Measurements from ENCODE around the gene NT5M. TPM values are rescaled to one million over a fixed set of nuclear protein-coding genes. Genes with fewer than 3 reads are reported as not detected.

NT5M gene
- total and polyA plus RNA-seq, 8 donors = 0.72 to 6.6 (median 2.8) TPM; not detected in 2

- TF ChIP-seq POLR2AphosphoS5 (IDR thresholded peaks at IDR 0.05) (no peak), EP300 (IDR thresholded peaks at IDR 0.05) (no peak)
- 75 to 81% (median 78%) methylated on average over 12 of the region's 12 CpGs for WGBS, 5 donors
- Histone ChIP-seq H3K27ac (no peak overlapping the region), H3K4me3 (no peak overlapping the region), H3K36me3 (no peaks in the 10 kb centered on the region), H3K4me1 (peaks cover 0 to 10% (median 2%) of the 10 kb centered on the region in 4 donors), H3K9me3 (no peaks in the 10 kb centered on the region), H3K27me3 (no peaks in the 10 kb centered on the region)
- intact Hi-C loops (cut with DNase I; ENCODE audit: low total_unique reads) = no loop called here
- DNase-seq = no peak
Measured at GRCh38 chr17:17393976-17394375, 90.8 kb downstream of the NT5M start.

DNA sequence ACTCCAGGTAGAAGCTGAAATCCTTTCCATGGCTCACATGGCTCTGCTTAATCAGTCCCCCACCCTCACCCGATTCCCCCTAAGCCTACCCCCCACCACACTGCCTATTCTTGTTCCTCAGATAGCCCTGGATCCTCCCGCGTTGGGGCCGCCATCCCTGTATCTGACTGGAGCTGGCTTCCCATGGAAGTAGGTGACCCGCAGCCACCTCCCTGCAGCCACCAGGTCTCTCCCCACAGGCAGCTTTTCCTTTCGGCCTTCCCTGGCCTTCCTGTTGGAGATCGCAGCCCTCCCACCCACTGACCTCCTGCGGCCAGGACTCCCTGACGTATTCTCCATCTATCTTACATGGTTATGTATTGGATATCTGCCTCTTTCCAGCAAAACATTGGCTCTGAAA is 91.3 kb downstream of the NT5M start:
- Histone ChIP-seq H3K27me3 (no peaks in the 10 kb centered on the region), H3K4me1 (peaks cover 0 to 14% (median 2%) of the 10 kb centered on the region in 4 donors), H3K36me3 (no peaks in the 10 kb centered on the region), H3K9me3 (no peaks in the 10 kb centered on the region), H3K27ac (no peak overlapping the region), H3K4me3 (no peak overlapping the region)
- DNase-seq = no peak
- WGBS, 5 donors = 82 to 84% (median 83%) methylated on average over 9 of the region's 9 CpGs
- intact Hi-C loops (cut with DNase I; ENCODE audit: low total_unique reads) = no loop called here
- TF ChIP-seq EP300 (IDR thresholded peaks at IDR 0.05) = no peak

DNA sequence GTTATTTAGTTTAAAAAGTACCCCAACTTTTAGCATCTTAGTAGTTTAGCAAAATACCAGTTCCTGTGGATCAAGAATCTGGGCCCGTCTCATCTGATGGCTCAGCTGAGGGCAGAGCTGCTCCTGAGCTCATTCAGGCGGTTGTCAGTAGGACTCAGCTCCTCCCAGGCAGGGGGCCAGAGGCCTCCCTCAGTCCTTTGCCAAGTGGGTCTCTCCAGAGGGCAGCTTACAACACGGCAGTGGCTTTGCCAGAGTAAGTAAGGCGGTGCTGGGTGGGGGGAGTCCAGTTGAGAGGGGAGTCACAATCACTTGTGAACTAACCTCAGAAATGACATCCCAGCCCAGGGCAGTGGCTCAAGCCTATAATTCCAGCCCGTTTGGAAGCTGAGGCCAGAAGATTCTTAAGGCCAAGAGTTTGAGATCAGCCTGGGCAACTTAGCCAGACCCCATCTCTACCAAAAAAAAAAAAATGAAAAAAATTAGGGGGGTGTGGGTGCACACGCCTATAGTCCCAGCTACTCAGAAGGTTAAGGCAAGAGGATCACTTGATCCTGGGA is 92.2 kb downstream of the NT5M start:
- DNase-seq = no peak
- Histone ChIP-seq H3K4me1 (peaks cover 0 to 14% (median 2%) of the 10 kb centered on the region in 4 donors), H3K9me3 (no peaks in the 10 kb centered on the region), H3K4me3 (no peak overlapping the region), H3K27me3 (peaks cover 0 to under 1% (median 0%) of the 10 kb centered on the region in 3 donors), H3K36me3 (no peaks in the 10 kb centered on the region), H3K27ac (no peak overlapping the region)
- TF ChIP-seq EP300 (IDR thresholded peaks at IDR 0.05) = no peak
- no peak for TF ChIP-seq POLR2A (IDR thresholded peaks at IDR 0.05)
- no peak for TF ChIP-seq POLR2AphosphoS5 (IDR thresholded peaks at IDR 0.05)
- TF ChIP-seq, protein P1, sequence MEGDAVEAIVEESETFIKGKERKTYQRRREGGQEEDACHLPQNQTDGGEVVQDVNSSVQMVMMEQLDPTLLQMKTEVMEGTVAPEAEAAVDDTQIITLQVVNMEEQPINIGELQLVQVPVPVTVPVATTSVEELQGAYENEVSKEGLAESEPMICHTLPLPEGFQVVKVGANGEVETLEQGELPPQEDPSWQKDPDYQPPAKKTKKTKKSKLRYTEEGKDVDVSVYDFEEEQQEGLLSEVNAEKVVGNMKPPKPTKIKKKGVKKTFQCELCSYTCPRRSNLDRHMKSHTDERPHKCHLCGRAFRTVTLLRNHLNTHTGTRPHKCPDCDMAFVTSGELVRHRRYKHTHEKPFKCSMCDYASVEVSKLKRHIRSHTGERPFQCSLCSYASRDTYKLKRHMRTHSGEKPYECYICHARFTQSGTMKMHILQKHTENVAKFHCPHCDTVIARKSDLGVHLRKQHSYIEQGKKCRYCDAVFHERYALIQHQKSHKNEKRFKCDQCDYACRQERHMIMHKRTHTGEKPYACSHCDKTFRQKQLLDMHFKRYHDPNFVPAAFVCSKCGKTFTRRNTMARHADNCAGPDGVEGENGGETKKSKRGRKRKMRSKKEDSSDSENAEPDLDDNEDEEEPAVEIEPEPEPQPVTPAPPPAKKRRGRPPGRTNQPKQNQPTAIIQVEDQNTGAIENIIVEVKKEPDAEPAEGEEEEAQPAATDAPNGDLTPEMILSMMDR (IDR thresholded peaks at IDR 0.05) = no peak
- 76 to 93% (median 85%) methylated on average over 6 of the region's 6 CpGs for WGBS, 5 donors
- intact Hi-C loops (cut with DNase I; ENCODE audit: low total_unique reads) = no loop called here

- H3K9me3 ChIP-seq = no peaks in the 10 kb centered on the region
- 90 to 99% (median 97%) methylated on average over 5 to 6 of the region's 6 CpGs for WGBS, 5 donors
- intact Hi-C loops (cut with DNase I; ENCODE audit: low total_unique reads) = no loop called here
- H3K4me3 ChIP-seq = no peak overlapping the region
- no peak overlapping the region for H3K27ac ChIP-seq
- DNase-seq = no peak
- TF ChIP-seq EP300 (IDR thresholded peaks at IDR 0.05) = no peak
- no peak for TF ChIP-seq POLR2A (IDR thresholded peaks at IDR 0.05)
- no peak for TF ChIP-seq POLR2AphosphoS5 (IDR thresholded peaks at IDR 0.05)
- TF ChIP-seq, protein P1 (IDR thresholded peaks at IDR 0.05) = no peak
- H3K36me3 ChIP-seq = no peaks in the 10 kb centered on the region
- H3K27me3 ChIP-seq = peaks cover 0 to 6% (median 0%) of the 10 kb centered on the region in 3 donors
- H3K4me1 ChIP-seq = peaks cover 0 to 14% (median 2%) of the 10 kb centered on the region in 4 donors
Measured at GRCh38 chr17:17395885-17396284, 92.7 kb downstream of the NT5M start.

Other genes starting within 250 kb of the NT5M start
- gene PLD6, start 97.0 kb upstream of the NT5M start, total RNA-seq = 1 to 10 TPM in 3 of 5 donors, not detected in 2; 1.1 to 2.8 (median 1.3) TPM
- 1 to 10 TPM; 1.2 to 3.0 (median 1.5) TPM for gene PLD6, start 97.0 kb upstream of the NT5M start, polyA plus RNA-seq
- gene FLCN, start 66.2 kb upstream of the NT5M start, total RNA-seq = 100 to 1,000 TPM in 2 of 5 donors, 10 to 100 TPM in 3; 41.6 to 378 (median 65.8) TPM
- gene FLCN, start 66.2 kb upstream of the NT5M start, polyA plus RNA-seq = 10 to 100 TPM in 1 of 3 donors, 1 to 10 TPM in 2; 6.9 to 11.8 (median 9.8) TPM
- gene COPS3, start 22.1 kb upstream of the NT5M start, total RNA-seq = 100 to 1,000 TPM in 2 of 5 donors, 10 to 100 TPM in 3; 11.1 to 291 (median 62.1) TPM
- 10 to 100 TPM; 40.6 to 55.0 (median 42.2) TPM for gene COPS3, start 22.1 kb upstream of the NT5M start, polyA plus RNA-seq
- gene MED9, start 173.6 kb downstream of the NT5M start, total RNA-seq = 10 to 100 TPM in 2 of 5 donors, 1 to 10 TPM in 3; 2.9 to 14.5 (median 6.7) TPM
- gene MED9, start 173.6 kb downstream of the NT5M start, polyA plus RNA-seq = 10 to 100 TPM; 11.2 to 14.1 (median 12.3) TPM
- 10 to 100 TPM in 4 of 5 donors, 1 to 10 TPM in 1; 3.7 to 72.9 (median 25.0) TPM for gene RASD1, start 193.0 kb downstream of the NT5M start, total RNA-seq
- gene RASD1, start 193.0 kb downstream of the NT5M start, polyA plus RNA-seq = 10 to 100 TPM in 2 of 3 donors, 1 to 10 TPM in 1; 9.5 to 15.0 (median 10.7) TPM